Measurements from ENCODE around the gene SHMT2.

DNA sequence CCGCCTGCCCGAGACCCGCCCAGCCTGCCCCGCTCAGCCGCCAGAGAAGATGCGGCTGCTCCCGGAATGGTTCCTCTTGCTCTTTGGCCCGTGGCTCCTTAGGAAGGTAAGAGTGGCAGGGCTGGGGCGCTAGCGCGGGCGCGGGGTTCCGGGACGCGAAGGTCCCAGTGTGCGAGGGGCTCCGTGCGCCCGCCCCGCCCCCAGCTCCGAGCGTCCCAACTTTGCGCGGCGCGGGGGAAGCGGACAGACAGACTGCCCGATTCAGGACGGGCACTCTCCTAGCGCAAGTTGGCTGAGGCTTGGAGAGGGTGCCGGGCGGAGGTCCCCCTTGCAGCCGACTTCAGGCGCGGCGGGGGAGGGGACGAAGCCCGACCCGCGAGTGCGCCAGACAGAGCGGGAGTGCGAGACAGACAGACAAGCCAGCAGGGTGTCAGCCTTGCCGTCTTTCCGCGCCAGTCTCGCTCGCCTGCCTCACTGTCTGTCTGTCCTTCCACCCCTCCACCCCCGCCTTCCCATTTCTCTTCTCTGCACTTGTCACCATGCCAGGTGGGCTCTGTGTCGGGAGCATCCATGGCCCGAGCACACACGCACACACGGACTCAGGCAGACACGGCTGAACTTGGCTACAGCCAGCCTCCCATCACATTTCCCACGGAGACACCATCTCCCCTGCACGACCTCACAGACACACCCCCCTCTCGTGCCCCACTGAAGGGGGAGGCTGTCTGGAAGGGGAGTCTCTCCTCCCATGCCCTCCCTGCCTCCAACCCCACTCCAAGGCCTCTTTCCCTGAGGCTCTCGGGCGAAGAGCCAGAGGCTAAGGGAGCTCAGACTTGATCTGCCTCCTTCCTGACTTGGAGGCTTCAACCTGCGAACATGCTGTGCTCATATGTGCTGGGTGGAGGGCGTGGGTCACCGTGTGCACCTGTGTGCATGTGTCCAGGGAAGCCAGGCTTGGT, 12.3 kb upstream of the SHMT2 start:
- TF ChIP-seq POLR2A (IDR thresholded peaks at IDR 0.05), result no peak
- TF ChIP-seq, protein P1, sequence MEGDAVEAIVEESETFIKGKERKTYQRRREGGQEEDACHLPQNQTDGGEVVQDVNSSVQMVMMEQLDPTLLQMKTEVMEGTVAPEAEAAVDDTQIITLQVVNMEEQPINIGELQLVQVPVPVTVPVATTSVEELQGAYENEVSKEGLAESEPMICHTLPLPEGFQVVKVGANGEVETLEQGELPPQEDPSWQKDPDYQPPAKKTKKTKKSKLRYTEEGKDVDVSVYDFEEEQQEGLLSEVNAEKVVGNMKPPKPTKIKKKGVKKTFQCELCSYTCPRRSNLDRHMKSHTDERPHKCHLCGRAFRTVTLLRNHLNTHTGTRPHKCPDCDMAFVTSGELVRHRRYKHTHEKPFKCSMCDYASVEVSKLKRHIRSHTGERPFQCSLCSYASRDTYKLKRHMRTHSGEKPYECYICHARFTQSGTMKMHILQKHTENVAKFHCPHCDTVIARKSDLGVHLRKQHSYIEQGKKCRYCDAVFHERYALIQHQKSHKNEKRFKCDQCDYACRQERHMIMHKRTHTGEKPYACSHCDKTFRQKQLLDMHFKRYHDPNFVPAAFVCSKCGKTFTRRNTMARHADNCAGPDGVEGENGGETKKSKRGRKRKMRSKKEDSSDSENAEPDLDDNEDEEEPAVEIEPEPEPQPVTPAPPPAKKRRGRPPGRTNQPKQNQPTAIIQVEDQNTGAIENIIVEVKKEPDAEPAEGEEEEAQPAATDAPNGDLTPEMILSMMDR (IDR thresholded peaks at IDR 0.05), result no peak
